ENCODE data around the gene PROCA1. TPM values are rescaled to one million over a fixed set of nuclear protein-coding genes. Genes with fewer than 3 reads are reported as not detected.
A peak's percentile ranks its signal among the peaks of the same experiment; 100 is the strongest.

The PROCA1 gene
- total RNA-seq, 2 donors from 2014 or later, result 28.7 to 41.6 TPM

GRCh38 chr17:28744104-28744971 is 32.6 kb upstream of the PROCA1 start:
- no peaks in the 10 kb centered on the region for H3K9me3 Mint-ChIP-seq
- 0 to 1% methylated on average over 32 to 61 of the region's 61 CpGs for WGBS, 2 experiments (ENCODE audit: insufficient coverage in 1 of 2, insufficient read length in 1 of 2)
- peaks cover 9% of the 10 kb centered on the region for H3K4me1 Mint-ChIP-seq
- H3K27me3 Mint-ChIP-seq (ENCODE audit: insufficient read depth), result no peaks in the 10 kb centered on the region
- peak overlapping the region; percentile 93 for H3K4me3 Mint-ChIP-seq
- DNase-seq, result peak; percentile 95
- peak overlapping the region; percentile 99 for H3K27ac ChIP-seq (ENCODE audit: low read depth, low read length)
- H3K4me1 ChIP-seq (ENCODE audit: control insufficient read depth, insufficient read depth, low read length), result peaks cover 10% of the 10 kb centered on the region
- H3K4me3 ChIP-seq (ENCODE audit: low read length), result peak overlapping the region; percentile 99
- H3K36me3 Mint-ChIP-seq (ENCODE audit: low read depth), result peaks cover 34% of the 10 kb centered on the region
- peak overlapping the region; percentile 100 for H3K9ac ChIP-seq (ENCODE audit: extremely low read depth, low read length, poor library complexity, severe bottlenecking)
- TF ChIP-seq CTCF (conservative IDR thresholded peaks at IDR 0.05), result no peak
- no peaks in the 10 kb centered on the region for H3K27me3 ChIP-seq (ENCODE audit: control insufficient read depth, insufficient read depth, low read length, poor library complexity, severe bottlenecking)
- no peaks in the 10 kb centered on the region for H3K9me3 ChIP-seq (ENCODE audit: control insufficient read depth, low read length)
- H3K36me3 ChIP-seq (ENCODE audit: control insufficient read depth, insufficient read depth, low read length), result peaks cover 42% of the 10 kb centered on the region
- H3K27ac Mint-ChIP-seq, result peak overlapping the region; percentile 99

- peaks cover 33% of the 10 kb centered on the region for H3K36me3 Mint-ChIP-seq (ENCODE audit: low read depth)
- H3K4me3 ChIP-seq (ENCODE audit: low read length), result peak within 1 kb of the TSS; percentile 99
Observed at GRCh38 chr17:28743243-28744103, 31.8 kb upstream of the PROCA1 start, which contains the start of gene TRAF4. Gene TRAF4 (plus strand): TSS chr17:28744011. CDS start chr17:28744113, 102 bp downstream.

More at GRCh38 chr17:28743243-28744103, 31.8 kb upstream of the PROCA1 start, which contains the start of gene TRAF4:
- Histone ChIP-seq H3K9ac (ENCODE audit: extremely low read depth, low read length, poor library complexity, severe bottlenecking) (peak within 1 kb of the TSS; percentile 100), H3K4me1 (ENCODE audit: control insufficient read depth, insufficient read depth, low read length) (peaks cover 10% of the 10 kb centered on the region), H3K9me3 (ENCODE audit: control insufficient read depth, low read length) (no peaks in the 10 kb centered on the region), H3K36me3 (ENCODE audit: control insufficient read depth, insufficient read depth, low read length) (peaks cover 33% of the 10 kb centered on the region), H3K27me3 (ENCODE audit: control insufficient read depth, insufficient read depth, low read length, poor library complexity, severe bottlenecking) (no peaks in the 10 kb centered on the region), H3K27ac (ENCODE audit: low read depth, low read length) (peak within 1 kb of the TSS; percentile 99)
- peak; percentile 27 for TF ChIP-seq CTCF (conservative IDR thresholded peaks at IDR 0.05)
- H3K4me3 Mint-ChIP-seq, result peak within 1 kb of the TSS; percentile 93
- 0% methylated on average over 42 to 70 of the region's 70 CpGs for WGBS, 2 experiments (ENCODE audit: insufficient coverage in 1 of 2, insufficient read length in 1 of 2)
- DNase-seq, result peak; percentile 97
- H3K27ac Mint-ChIP-seq, result peak within 1 kb of the TSS; percentile 99
- no peaks in the 10 kb centered on the region for H3K27me3 Mint-ChIP-seq (ENCODE audit: insufficient read depth)
- peaks cover 9% of the 10 kb centered on the region for H3K4me1 Mint-ChIP-seq
- no peaks in the 10 kb centered on the region for H3K9me3 Mint-ChIP-seq
